HepG2 (cell line): ENCODE data around the gene PNRC1. TPM values are rescaled to one million over a fixed set of nuclear protein-coding genes. Genes with fewer than 3 reads are reported as not detected.

ENCODE experiments used
- ATAC-seq: fragments of 200-7000 bp; cut with Tn5 transposase; 3 replicates; pipeline ENCODE4 v1.9.1; 2020; ENCODE audit warnings: mild to moderate bottlenecking, moderate library complexity
- BruUV-seq: library from RNA; stranded (reverse); fragments of 400-500 nt; replicated peaks from 2 replicates; lab custom pipeline; 2021; lab: Mats Ljungman, UMichigan
- CTCF ChIA-PET: fragments of 300-600 bp; formaldehyde crosslinking; extraction: SDS; loops from one replicate; lab custom pipeline; 2021; ENCODE audit warnings: low total read pairs, inconsistent platforms, low intra/inter-chr PET ratio; lab: Yijun Ruan, JAX
- POLR2A ChIA-PET: fragments of 350-600 bp; sonication (Branson Sonifier 250); formaldehyde crosslinking; loops from one replicate; lab custom pipeline; 2020; ENCODE audit warnings: antibody characterized with exemption, inconsistent platforms; lab: Yijun Ruan, JAX
- DNase-seq: peaks from one replicate; pipeline ENCODE4 v3.0.0-alpha.2; 2015; ENCODE audit warnings: low spot score
- FAIRE-seq: peaks from 3 replicates; lab custom pipeline; 2011; peaks lifted over from hg19 to GRCh38; lab: Jason Lieb, UNC
- H2AFZ ChIP-seq: one replicate; pipeline ENCODE4 v1.6.1; 2011; ENCODE audit warnings: low read length, inconsistent platforms
- H3K27ac ChIP-seq: fragments of 300-600 bp; 3 replicates; pipeline ENCODE4 v1.8.0; 2011; ENCODE audit warnings: mixed run types, mild to moderate bottlenecking, mixed read lengths, low read length, inconsistent platforms; ENCODE audit not compliant: insufficient read depth; ENCODE audit errors: extremely low read length
- H3K27me3 ChIP-seq, 2 experiments: fragments of 200-600 bp in 1 of 2; 2 replicates in 1 of 2; 3 replicates in 1 of 2; pipeline versions ENCODE4 v1.6.0 to v1.8.0; 2011; ENCODE audit warnings: low read length in 2 of 2, mild to moderate bottlenecking in 2 of 2, moderate library complexity in 2 of 2, inconsistent platforms in 1 of 2; ENCODE audit not compliant: insufficient read depth in 2 of 2, control insufficient read depth in 1 of 2
- H3K36me3 ChIP-seq, 2 experiments: fragments of 200-600 bp in 1 of 2; replicated peaks in 1 of 2; 2 replicates in 1 of 2; 3 replicates in 1 of 2; pipeline versions ENCODE4 v1.5.1 to v1.8.0; 2011; ENCODE audit warnings: low read length in 2 of 2, inconsistent platforms in 1 of 2; ENCODE audit not compliant: insufficient read depth in 2 of 2, control insufficient read depth in 1 of 2
- H3K4me1 ChIP-seq: 2 replicates; pipeline ENCODE4 v1.5.1; 2012; ENCODE audit warnings: low read length, inconsistent platforms; ENCODE audit not compliant: insufficient read depth
- H3K4me2 ChIP-seq: 2 replicates; pipeline ENCODE4 v1.6.0; 2011; ENCODE audit warnings: low read depth, low read length, inconsistent platforms
- H3K4me3 ChIP-seq, 3 experiments: fragments of 200-600 bp in 1 of 3; sonication (generic), shearing (Covaris generic) in 1 of 3; replicated peaks in 1 of 3; 2 replicates each; pipeline ENCODE4 v1.5.1; 2011 to 2016; ENCODE audit warnings: low read length in 3 of 3, inconsistent platforms in 2 of 3, low read depth in 2 of 3, mild to moderate bottlenecking in 2 of 3, control low read depth in 1 of 3, mixed read lengths in 1 of 3; ENCODE audit not compliant: insufficient read depth in 1 of 3
- H3K79me2 ChIP-seq: one replicate; pipeline ENCODE4 v1.6.1; 2011; ENCODE audit warnings: low read length, inconsistent platforms; ENCODE audit not compliant: insufficient read depth
- H3K9ac ChIP-seq: 2 replicates; pipeline ENCODE4 v1.6.0; 2011; ENCODE audit warnings: mild to moderate bottlenecking, low read depth, low read length, inconsistent platforms; ENCODE audit not compliant: insufficient read depth
- H3K9me3 ChIP-seq: 2 replicates; pipeline ENCODE4 v1.5.1; 2012; ENCODE audit warnings: mild to moderate bottlenecking, low read length
- H4K20me1 ChIP-seq: 2 replicates; pipeline ENCODE4 v1.6.0; 2011; ENCODE audit warnings: inconsistent platforms, mild to moderate bottlenecking, low read length, moderate library complexity; ENCODE audit not compliant: insufficient read depth
- AHR ChIP-seq: IDR thresholded peaks from 2 replicates; pipeline ENCODE4 v1.6.1; 2018; ENCODE audit warnings: missing genetic modification reagents, missing compliant biosample characterization
- FOXO4 ChIP-seq: sonication (generic); formaldehyde crosslinking; conservative IDR thresholded peaks from 2 replicates; pipeline ENCODE4 v1.8.1; 2023; ENCODE audit warnings: missing genetic modification reagents
- MXI1 ChIP-seq: IDR thresholded peaks from 3 replicates; pipeline ENCODE4 v1.6.1; 2012; ENCODE audit warnings: low read depth, low read length, inconsistent platforms, borderline replicate concordance
- TERF1 ChIP-seq: sonication (generic); formaldehyde crosslinking; IDR thresholded peaks from 2 replicates; pipeline ENCODE4 v1.8.0; 2022; ENCODE audit warnings: mild to moderate bottlenecking, missing genetic modification reagents, moderate library complexity
- ZNF160 ChIP-seq: sonication (generic); formaldehyde crosslinking; IDR thresholded peaks from 2 replicates; pipeline ENCODE4 v1.8.0; 2022; ENCODE audit warnings: mild to moderate bottlenecking, inconsistent platforms, missing genetic modification reagents
- ZNF350 ChIP-seq: sonication (generic); formaldehyde crosslinking; IDR thresholded peaks from 2 replicates; pipeline ENCODE4 v1.4.0; 2020; ENCODE audit warnings: mild to moderate bottlenecking, low read depth, missing genetic modification reagents, borderline replicate concordance
- ZNF460 ChIP-seq: sonication (generic); formaldehyde crosslinking; IDR thresholded peaks from 2 replicates; pipeline ENCODE4 v1.5.1; 2020; ENCODE audit warnings: missing genetic modification reagents, mild to moderate bottlenecking, borderline replicate concordance
- WGBS: methylation state at CpG from one replicate; pipeline ENCODE4 v1.1.6; 2017; ENCODE audit warnings: low lambda C conversion rate; 5-methylcytosine and 5-hydroxymethylcytosine counted together
- in situ Hi-C: cut with HindIII; loops from 2 replicates; pipeline ENCODE4 v1.10.0; 2017; ENCODE audit warnings: low pct_unique_long_range_greater_than_20kb; ENCODE audit not compliant: extremely low pct_ligation_motif_present
- intact Hi-C: fragments of 100-400 bp; cut with micrococcal nuclease; formaldehyde crosslinking; loops from one replicate; pipeline ENCODE4 v1.10.0; 2022; ENCODE audit not compliant: unreplicated experiment
- polyA plus RNA-seq, 8 experiments: library from polyadenylated mRNA; depleted of rRNA in 3 of 8; stranded (reverse) in 7 of 8; unstranded in 1 of 8; fragments of >200 nt; fragmentation: Illumina TruSeq in 4 of 8; extraction: Trizol in 4 of 8; gene quantifications; 2 replicates each; pipeline versions ENCODE4 v1.2.1 to v1.2.3, GENCODE V29; 2011 to 2016; ENCODE audit warnings: low read depth in 4 of 8, missing spikeins in 1 of 8, mixed read lengths in 1 of 8; ENCODE audit not compliant: insufficient read depth in 1 of 8
- total RNA-seq, 5 experiments: library from RNA; depleted of rRNA; stranded (reverse); fragments of >200 nt; fragmentation: Illumina TruSeq; extraction: Trizol; gene quantifications; 2 replicates each; pipeline ENCODE4 v1.2.3, GENCODE V29; 2016; ENCODE audit warnings: low read depth in 1 of 5

Gene PNRC1
- total and polyA plus RNA-seq, 2 of the 13 experiments (the other 11 are each of a cell fraction or from before 2014, with no cell fraction given), result 17.6 to 36.0 TPM

- H3K27me3 ChIP-seq, result peaks cover 0 to 3% of the 10 kb centered on the region in 2 experiments; a peak in 1 of 5 replicates
- TF ChIP-seq AHR (CRISPR knock-in tag) (no peak), ZNF350 (CRISPR knock-in tag) (no peak), TERF1 (CRISPR knock-in tag) (no peak), FOXO4 (CRISPR knock-in tag) (no peak), ZNF160 (no peak), ZNF460 (CRISPR knock-in tag) (no peak), MXI1 (no peak)
- TF ChIP-seq, all 625 proteins: peak for 0
- no peak overlapping the region for H3K4me2 ChIP-seq
- no peaks in the 10 kb centered on the region for H3K79me2 ChIP-seq
- peaks cover 13% of the 10 kb centered on the region for H3K4me1 ChIP-seq
- CTCF ChIA-PET, result no interaction called here
- in situ Hi-C loops, result no loop called here
- no peaks in the 10 kb centered on the region for H3K36me3 ChIP-seq
- H4K20me1 ChIP-seq, result no peaks in the 10 kb centered on the region
- no peak overlapping the region for H3K9ac ChIP-seq
- no peaks in the 10 kb centered on the region for H3K9me3 ChIP-seq
- DNase-seq, result no peak
- 61% methylated on average over 8 of the region's 8 CpGs for WGBS
- no peak overlapping the region for H3K27ac ChIP-seq
- intact Hi-C loops, result no loop called here
- no peak overlapping the region for H2AFZ ChIP-seq
- H3K4me3 ChIP-seq, result no peak overlapping the region
- no peak for FAIRE-seq
- BruUV-seq, result no TSS peak
- ATAC-seq, result no peak
- POLR2A ChIA-PET, result interaction anchor here (0.7 kb wide), 1 partner anchor 28 kb away, joined by 3 read pairs; no protein-coding TSS in a partner anchor
These were observed 36.1 kb upstream of the PNRC1 start for GRCh38 chr6:89044328-89045010.
